Sciatic nerve (tissue), 2 donors: Measurements from ENCODE around the gene DTX2. TPM values are rescaled to one million over a fixed set of nuclear protein-coding genes. Genes with fewer than 3 reads are reported as not detected.
A peak's percentile ranks its signal among the peaks of the same experiment; 100 is the strongest.
"Not testable (repeated sequence)": the region's sequence is repeated elsewhere in the genome, so short reads cannot be mapped to it uniquely, and the experiment has no call there.

Experiments
- ATAC-seq: fragments of 200-7000 bp; cut with Tn5 transposase; one replicate; pipeline ENCODE4 v1.9.1; 2020; ENCODE audit warnings: mild to moderate bottlenecking, moderate library complexity
- DNase-seq: peaks from one replicate; pipeline ENCODE4 v3.0.0-alpha.2; 2020; ENCODE audit warnings: low spot score
- intact Hi-C: fragments of 100-400 bp; cut with DNase I; formaldehyde crosslinking; loops from one replicate; pipeline ENCODE4 v1.14.2; 2022
- total RNA-seq: library from RNA; stranded (reverse); fragmentation: NEBNext Ultra II Directional; extraction: Animal tissue kit (Norgen Biotek cat#: 25700); gene quantifications from one replicate; pipeline ENCODE4 v1.2.1, GENCODE V29; 2021
- donor health status: DM: no; HTN: no; CAD: no.
- donor health status: DM: no; HTN: no; CAD: no.

DTX2 gene
- total RNA-seq, 1 donor from 2014 or later, result 41.2 TPM

GRCh38 chr7:76549025-76549854 lies 87.7 kb downstream of the DTX2 start:
- intact Hi-C loops, result not testable (repeated sequence)
- DNase-seq (peak; percentile 90), ATAC-seq (peak; percentile 100)

- intact Hi-C loops, ATAC-seq: not testable (repeated sequence)
- peak; percentile 53 for DNase-seq
These were observed 88.3 kb downstream of the DTX2 start for GRCh38 chr7:76549855-76550248.

DNA sequence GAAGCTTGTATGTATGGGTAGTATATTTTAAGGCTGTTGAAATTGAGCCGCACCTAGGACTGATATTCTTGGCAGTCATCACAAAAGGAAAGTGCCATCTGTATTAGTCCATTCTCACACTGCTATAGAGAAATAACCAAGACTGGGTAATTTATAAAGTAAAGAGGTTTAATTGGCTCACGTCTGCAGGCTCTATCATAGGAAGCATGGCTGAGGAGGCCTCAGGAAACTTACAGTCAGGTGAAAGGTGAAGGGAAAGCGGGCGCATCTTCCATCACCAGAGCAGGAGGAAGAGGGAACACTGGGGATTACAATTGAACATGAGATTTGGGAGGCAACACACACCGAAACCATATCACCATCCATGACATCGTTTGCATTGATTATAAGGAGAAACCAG lies 90.5 kb downstream of the DTX2 start:
- intact Hi-C loops, DNase-seq: not testable (repeated sequence)

More for the DNA sequence above, 90.5 kb downstream of the DTX2 start:
- not testable (repeated sequence) for ATAC-seq

Other genes starting within 250 kb of the DTX2 start
- gene HSPB1, start 159.0 kb upstream of the DTX2 start, total RNA-seq, result 415 TPM
- 94.7 TPM for gene YWHAG, start 102.7 kb upstream of the DTX2 start, total RNA-seq
- gene SSC4D, start 52.0 kb upstream of the DTX2 start, total RNA-seq, result 0.58 TPM
- 1.7 TPM for gene ZP3, start 36.8 kb upstream of the DTX2 start, total RNA-seq
- 3.7 TPM for gene UPK3B, start 48.8 kb downstream of the DTX2 start, total RNA-seq
- 1.9 TPM for gene SPDYE16, start 81.6 kb downstream of the DTX2 start, total RNA-seq
- gene POMZP3, start 165.6 kb downstream of the DTX2 start, total RNA-seq, result 15.8 TPM